K562 (cell line): Measurements from ENCODE around the gene LZTS2.

Source experiments
- KLF16 ChIP-seq: IDR thresholded peaks from 2 replicates; pipeline ENCODE4 v1.6.1; 2016; ENCODE audit warnings: antibody characterized with exemption
- POLR2G ChIP-seq: fragments of 200-400 bp; formaldehyde crosslinking; IDR thresholded peaks from 2 replicates; pipeline ENCODE4 v1.6.1; 2017; ENCODE audit warnings: low read depth, mild to moderate bottlenecking, antibody characterized with exemption, low read length, moderate library complexity
- RBBP5 ChIP-seq: fragments of 200-600 bp; sonication (generic); IDR thresholded peaks from 2 replicates; pipeline ENCODE4 v1.6.1; 2012; ENCODE audit warnings: borderline replicate concordance, mild to moderate bottlenecking, low read length, control low read depth, inconsistent platforms; ENCODE audit not compliant: insufficient read depth, poor library complexity, severe bottlenecking
- RFX5 ChIP-seq: IDR thresholded peaks from 2 replicates; pipeline ENCODE4 v1.6.1; 2011; ENCODE audit warnings: low read depth, mild to moderate bottlenecking, improper control_type of control experiment, low read length
- ZNF263 ChIP-seq: sonication (generic); formaldehyde crosslinking; IDR thresholded peaks from 2 replicates; pipeline ENCODE4 v1.8.0; 2022; ENCODE audit warnings: mild to moderate bottlenecking, missing genetic modification reagents, borderline replicate concordance
- ZNF431 ChIP-seq: sonication (generic); formaldehyde crosslinking; IDR thresholded peaks from 2 replicates; pipeline ENCODE4 v1.8.0; 2022; ENCODE audit warnings: mild to moderate bottlenecking, missing genetic modification reagents
- TF ChIP-seq, protein P1 (sequence below): fragments of 250-450 bp; sonication (Bioruptor Pico); IDR thresholded peaks from 2 replicates; pipeline ENCODE4 v1.4.0; 2020; ENCODE audit warnings: mild to moderate bottlenecking
- TF ChIP-seq, protein P2 (sequence below), 3 experiments: IDR thresholded peaks in 2 of 3; conservative IDR thresholded peaks in 1 of 3; 2 replicates each; pipeline ENCODE4 v1.5.1; 2011 to 2012; ENCODE audit warnings: low read length in 3 of 3, mild to moderate bottlenecking in 3 of 3, control low read depth in 2 of 3, improper control_type of control experiment in 1 of 3, inconsistent platforms in 1 of 3, low read depth in 1 of 3, mixed read lengths in 1 of 3, moderate library complexity in 1 of 3; ENCODE audit not compliant: insufficient read depth in 2 of 3
- TF ChIP-seq, protein P3 (sequence below): fragments of 250-450 bp; sonication (Bioruptor Pico); IDR thresholded peaks from 2 replicates; pipeline ENCODE4 v1.5.0; 2021

DNA sequence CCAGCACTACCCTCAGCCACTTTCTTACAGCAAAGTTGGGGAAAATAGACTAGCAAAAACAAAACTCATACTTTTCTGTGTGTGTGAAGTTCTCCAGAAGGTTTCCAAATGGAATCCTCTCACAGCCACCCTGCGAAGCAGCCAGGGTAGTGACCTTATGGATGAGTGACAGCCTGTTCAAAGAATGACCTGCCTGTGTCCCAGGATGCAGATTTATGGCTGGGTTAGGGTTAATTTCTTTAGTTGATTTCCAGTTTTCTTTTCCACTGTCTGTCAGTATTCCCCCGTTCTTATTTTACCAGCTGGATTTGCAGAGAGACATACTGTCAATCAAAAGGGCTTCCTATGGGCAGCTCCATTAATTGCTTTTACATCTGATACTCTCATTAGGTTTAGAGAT lies 32.7 kb upstream of the LZTS2 start:
- TF ChIP-seq POLR2G (no peak), RBBP5 (no peak), RFX5 (no peak), KLF16 (no peak), ZNF431 (no peak), ZNF263 (CRISPR knock-in tag) (no peak)
- TF ChIP-seq, protein P1, sequence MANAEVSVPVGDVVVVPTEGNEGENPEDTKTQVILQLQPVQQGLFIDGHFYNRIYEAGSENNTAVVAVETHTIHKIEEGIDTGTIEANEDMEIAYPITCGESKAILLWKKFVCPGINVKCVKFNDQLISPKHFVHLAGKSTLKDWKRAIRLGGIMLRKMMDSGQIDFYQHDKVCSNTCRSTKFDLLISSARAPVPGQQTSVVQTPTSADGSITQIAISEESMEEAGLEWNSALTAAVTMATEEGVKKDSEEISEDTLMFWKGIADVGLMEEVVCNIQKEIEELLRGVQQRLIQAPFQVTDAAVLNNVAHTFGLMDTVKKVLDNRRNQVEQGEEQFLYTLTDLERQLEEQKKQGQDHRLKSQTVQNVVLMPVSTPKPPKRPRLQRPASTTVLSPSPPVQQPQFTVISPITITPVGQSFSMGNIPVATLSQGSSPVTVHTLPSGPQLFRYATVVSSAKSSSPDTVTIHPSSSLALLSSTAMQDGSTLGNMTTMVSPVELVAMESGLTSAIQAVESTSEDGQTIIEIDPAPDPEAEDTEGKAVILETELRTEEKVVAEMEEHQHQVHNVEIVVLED (CRISPR knock-in tag): no peak
- TF ChIP-seq, protein P2, sequence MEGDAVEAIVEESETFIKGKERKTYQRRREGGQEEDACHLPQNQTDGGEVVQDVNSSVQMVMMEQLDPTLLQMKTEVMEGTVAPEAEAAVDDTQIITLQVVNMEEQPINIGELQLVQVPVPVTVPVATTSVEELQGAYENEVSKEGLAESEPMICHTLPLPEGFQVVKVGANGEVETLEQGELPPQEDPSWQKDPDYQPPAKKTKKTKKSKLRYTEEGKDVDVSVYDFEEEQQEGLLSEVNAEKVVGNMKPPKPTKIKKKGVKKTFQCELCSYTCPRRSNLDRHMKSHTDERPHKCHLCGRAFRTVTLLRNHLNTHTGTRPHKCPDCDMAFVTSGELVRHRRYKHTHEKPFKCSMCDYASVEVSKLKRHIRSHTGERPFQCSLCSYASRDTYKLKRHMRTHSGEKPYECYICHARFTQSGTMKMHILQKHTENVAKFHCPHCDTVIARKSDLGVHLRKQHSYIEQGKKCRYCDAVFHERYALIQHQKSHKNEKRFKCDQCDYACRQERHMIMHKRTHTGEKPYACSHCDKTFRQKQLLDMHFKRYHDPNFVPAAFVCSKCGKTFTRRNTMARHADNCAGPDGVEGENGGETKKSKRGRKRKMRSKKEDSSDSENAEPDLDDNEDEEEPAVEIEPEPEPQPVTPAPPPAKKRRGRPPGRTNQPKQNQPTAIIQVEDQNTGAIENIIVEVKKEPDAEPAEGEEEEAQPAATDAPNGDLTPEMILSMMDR (IDR thresholded peaks at IDR 0.05 in 2 of 3, conservative IDR thresholded peaks at IDR 0.05 in 1 of 3; ENCODE audit: insufficient read depth in 2 of 3, low read depth in 1 of 3, low read length in 3 of 3): no peak
- TF ChIP-seq, protein P3, sequence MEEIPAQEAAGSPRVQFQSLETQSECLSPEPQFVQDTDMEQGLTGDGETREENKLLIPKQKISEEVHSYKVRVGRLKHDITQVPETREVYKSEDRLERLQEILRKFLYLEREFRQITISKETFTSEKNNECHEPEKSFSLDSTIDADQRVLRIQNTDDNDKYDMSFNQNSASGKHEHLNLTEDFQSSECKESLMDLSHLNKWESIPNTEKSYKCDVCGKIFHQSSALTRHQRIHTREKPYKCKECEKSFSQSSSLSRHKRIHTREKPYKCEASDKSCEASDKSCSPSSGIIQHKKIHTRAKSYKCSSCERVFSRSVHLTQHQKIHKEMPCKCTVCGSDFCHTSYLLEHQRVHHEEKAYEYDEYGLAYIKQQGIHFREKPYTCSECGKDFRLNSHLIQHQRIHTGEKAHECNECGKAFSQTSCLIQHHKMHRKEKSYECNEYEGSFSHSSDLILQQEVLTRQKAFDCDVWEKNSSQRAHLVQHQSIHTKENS (CRISPR knock-in tag): no peak
